GM19463 (cell line): ENCODE data around the gene COA7.
"Not testable (repeated sequence)": the region's sequence is repeated elsewhere in the genome, so short reads cannot be mapped to it uniquely, and the experiment has no call there.

Source experiments
- ATAC-seq: cut with Tn5 transposase; IDR thresholded peaks from one replicate; pipeline ENCODE4 v1.9.1; 2021; ENCODE audit warnings: mild to moderate bottlenecking, moderate library complexity; ENCODE audit not compliant: unreplicated experiment

COA7 gene

DNA sequence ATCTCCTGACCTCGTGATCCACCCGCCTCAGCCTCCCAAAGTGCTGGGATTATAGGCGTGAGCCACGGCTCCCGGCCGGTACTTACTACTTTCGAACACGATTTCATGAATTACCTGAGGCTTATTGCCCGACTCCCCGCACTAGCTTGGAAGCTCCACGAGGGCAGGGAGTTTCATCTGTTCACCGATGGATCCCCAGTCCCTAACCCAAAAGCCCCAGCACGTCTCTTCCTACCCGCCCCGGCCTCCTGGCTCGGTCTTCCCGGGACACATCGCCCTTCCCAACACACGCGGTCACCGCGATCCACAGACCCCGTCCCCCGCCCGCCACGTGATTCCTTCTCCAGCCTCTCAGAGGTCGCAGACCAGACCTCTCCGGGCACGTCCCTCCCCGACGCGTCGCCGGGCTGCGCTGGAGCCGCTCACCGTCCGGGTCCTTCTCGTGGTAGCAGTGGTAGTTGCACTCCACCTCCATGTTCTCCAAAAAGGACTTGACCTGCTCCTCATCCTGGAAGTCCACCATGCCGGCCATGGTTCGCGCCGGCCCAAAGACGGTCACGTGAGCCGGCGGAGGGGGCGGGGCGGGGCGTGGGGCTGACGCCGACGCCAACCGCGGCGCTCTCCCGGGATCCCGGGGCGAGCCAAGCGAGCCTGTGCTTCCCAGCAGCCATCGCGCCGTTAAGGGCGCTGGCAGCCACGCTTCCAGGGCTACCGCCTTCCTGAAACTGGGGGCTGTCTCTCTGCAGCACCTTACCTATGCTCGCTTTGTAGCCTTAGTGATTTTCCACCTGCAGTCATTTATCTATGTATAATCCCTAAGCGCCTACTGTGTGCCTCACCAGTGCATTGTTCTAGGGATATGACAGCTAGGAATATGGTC is at the start of gene COA7:
COA7 (minus strand) TSS at position 553 of the 880 bp plus-strand sequence; CDS start at position 532, 21 bp downstream.
- ATAC-seq: peak; percentile 49

DNA sequence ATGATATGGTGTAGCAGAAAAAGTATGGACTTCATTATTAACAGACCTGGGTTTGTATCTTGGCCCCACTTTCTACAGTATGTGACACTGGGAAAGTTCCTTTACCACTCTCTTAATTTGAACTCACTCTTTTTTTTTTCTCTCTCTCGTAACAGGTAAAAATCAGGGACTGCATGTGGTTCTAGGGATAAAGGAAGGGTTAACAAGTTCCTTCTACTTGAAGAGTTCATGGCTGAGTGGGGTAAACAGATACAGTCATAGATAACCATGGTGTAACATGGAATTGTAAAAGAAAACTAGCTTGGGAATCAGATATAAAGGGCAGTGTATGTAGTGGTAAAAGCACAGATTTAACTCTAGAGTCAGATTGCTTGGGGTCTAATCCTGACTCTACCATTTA is 49.3 kb upstream of the COA7 start:
- no peak for ATAC-seq

- ATAC-seq: no peak
Observed at GRCh38 chr1:52746189-52746588, 48.0 kb upstream of the COA7 start.

GRCh38 chr1:52741259-52741658 is 43.1 kb upstream of the COA7 start:
- ATAC-seq: no peak

GRCh38 chr1:52739699-52740467 is 41.7 kb upstream of the COA7 start:
- ATAC-seq: no peak

DNA sequence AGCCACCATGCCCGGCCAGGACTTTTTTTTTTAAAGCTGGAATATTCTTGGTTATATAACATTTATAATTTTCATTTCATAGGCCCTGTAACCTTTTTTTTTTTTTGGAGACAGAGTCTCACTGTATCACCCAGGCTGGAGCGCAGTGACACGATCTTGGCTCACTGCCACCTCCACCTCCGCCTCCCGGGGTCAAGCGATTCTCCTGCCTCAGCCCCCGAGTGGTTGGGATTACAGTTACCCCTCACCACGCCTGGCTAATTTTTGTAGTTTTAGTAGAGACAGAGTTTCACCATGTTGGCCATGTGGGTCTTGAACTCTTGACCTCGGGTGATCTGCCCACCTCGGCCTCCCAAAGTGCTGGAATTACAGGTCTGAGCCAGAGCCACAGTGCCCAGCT is 40.7 kb upstream of the COA7 start:
- no peak for ATAC-seq

DNA sequence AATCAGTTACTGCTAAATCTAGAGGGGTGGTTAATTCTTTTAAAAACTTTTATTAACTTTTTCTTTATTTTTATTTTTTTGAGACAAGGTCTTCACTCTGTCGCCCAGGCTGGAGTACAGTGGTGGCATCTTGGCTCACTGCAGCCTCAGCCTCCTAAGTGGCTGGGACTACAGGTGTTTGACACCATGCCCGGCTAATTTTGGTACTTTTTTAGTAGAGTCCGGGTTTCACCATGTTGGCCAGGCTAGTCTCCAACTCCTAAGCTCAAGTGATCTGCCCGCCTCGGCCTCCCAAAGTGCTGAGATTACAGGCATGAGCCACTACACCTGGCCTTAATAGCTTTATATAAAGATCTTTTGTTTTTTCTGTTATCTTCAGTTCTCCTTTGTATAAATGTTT is 40.0 kb upstream of the COA7 start:
- ATAC-seq: no peak

GRCh38 chr1:52735371-52735770 is 37.2 kb upstream of the COA7 start:
- not testable (repeated sequence) for ATAC-seq

DNA sequence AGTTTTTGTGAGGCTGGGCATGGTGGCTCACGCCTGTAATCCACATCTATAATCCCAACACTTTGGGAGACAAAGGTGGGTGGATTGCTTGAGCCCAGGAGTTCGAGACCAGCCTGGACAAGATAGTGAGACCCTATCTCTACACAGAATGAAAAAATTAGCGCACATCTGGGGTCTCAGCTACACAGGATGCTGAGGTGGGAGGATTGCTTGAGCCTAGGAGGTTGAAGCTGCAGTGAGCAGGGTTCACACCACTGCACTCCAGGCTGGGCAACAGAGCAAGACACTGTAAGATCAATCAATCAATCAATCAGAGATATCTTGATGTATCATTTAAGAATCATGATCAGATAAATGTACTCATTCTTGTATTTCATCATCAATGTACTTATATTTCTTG is 35.2 kb upstream of the COA7 start:
- ATAC-seq: no peak

GRCh38 chr1:52727956-52728656 is 30.0 kb upstream of the COA7 start:
- no peak for ATAC-seq

GRCh38 chr1:52727114-52727586 is 29.0 kb upstream of the COA7 start:
- no peak for ATAC-seq

- peak; percentile 95 for ATAC-seq
Observed at GRCh38 chr1:52726265-52727113, 28.3 kb upstream of the COA7 start, which contains the start of gene ZYG11B. ZYG11B (plus strand) TSS chr1:52726453; CDS start chr1:52726654, 201 bp downstream.

GRCh38 chr1:52725903-52726264 is 27.7 kb upstream of the COA7 start:
- no peak for ATAC-seq

- no peak for ATAC-seq
Observed at GRCh38 chr1:52723260-52723659, 25.1 kb upstream of the COA7 start.

- ATAC-seq: not testable (repeated sequence)
Observed at GRCh38 chr1:52715296-52715695, 17.1 kb upstream of the COA7 start.

DNA sequence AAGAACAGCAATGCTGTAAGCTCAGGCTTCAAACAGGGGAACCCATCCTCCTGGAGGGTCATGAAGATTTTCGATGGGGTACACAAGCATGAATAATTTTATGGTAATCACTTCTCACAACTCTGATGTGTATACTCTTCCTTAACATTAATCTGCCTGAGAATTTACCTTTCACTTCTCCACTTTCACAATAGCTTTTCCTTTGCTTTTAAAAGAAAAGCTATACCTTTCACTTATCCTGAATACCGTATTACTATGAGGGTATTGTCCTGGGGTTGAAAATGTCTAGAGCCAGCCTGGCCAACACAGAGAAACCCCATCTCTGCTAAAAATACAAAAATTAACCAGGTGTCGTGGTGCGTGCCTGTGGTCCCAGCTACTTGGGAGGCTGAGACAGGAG is 15.4 kb upstream of the COA7 start:
- ATAC-seq: no peak

DNA sequence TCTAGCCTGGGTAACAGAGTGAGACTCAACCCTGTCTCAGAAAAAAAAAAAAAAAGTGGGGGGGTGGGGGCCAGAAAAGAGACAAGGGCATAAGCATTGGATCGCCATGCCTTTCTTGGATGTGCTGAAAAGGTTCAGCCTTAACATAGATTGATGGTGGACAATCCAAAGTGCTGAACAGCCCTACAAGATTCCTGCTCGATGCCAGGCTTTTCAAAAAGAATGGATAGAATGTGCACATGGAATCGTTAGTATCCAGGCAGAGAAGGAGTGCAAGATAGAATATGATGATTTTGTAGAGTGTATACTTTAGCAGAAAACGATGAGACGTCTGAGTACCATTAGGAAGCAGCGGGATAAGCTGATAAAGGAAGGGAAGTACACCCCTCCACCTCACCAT is 10.9 kb upstream of the COA7 start:
- ATAC-seq: no peak

GRCh38 chr1:52707927-52708655 is 9.9 kb upstream of the COA7 start:
- no peak for ATAC-seq
